HL-60 (cell line): Measurements from ENCODE around the gene WWOX.

Experiments
- DNase-seq, 2 experiments: peaks; one replicate each; pipeline ENCODE4 v3.0.0-alpha.2; 2010 to 2020; ENCODE audit warnings: low read depth in 1 of 2, low spot score in 1 of 2
- H3K27ac ChIP-seq: fragments of 250-450 bp; sonication (Bioruptor Pico); replicated peaks from 2 replicates; pipeline ENCODE4 v1.5.1; 2020; ENCODE audit warnings: mild to moderate bottlenecking, moderate library complexity
- H3K27me3 ChIP-seq: fragments of 250-450 bp; sonication (Bioruptor Pico); 2 replicates; pipeline ENCODE4 v1.5.1; 2021; ENCODE audit warnings: mild to moderate bottlenecking, moderate library complexity; ENCODE audit not compliant: insufficient read depth, poor library complexity, severe bottlenecking
- H3K4me3 ChIP-seq: replicated peaks from 2 replicates; pipeline ENCODE4 v1.5.1; 2011; ENCODE audit warnings: mild to moderate bottlenecking, control low read depth, low read length; ENCODE audit not compliant: insufficient read depth
- CTCF ChIP-seq: IDR thresholded peaks from one replicate; pipeline ENCODE4 v1.5.1; 2011; ENCODE audit warnings: low read length, control low read depth, inconsistent platforms; ENCODE audit not compliant: insufficient read depth
- GABPA ChIP-seq: IDR thresholded peaks from 2 replicates; pipeline ENCODE4 v1.6.1; 2012; ENCODE audit warnings: low read depth
- POLR2AphosphoS5 ChIP-seq: IDR thresholded peaks from 2 replicates; pipeline ENCODE4 v1.6.1; 2012; ENCODE audit warnings: low read depth
- REST ChIP-seq: IDR thresholded peaks from 2 replicates; pipeline ENCODE4 v1.6.1; 2012; ENCODE audit warnings: low read depth; ENCODE audit not compliant: insufficient replicate concordance
- SPI1 ChIP-seq: IDR thresholded peaks from 2 replicates; pipeline ENCODE4 v1.6.1; 2012; ENCODE audit warnings: low read depth, mild to moderate bottlenecking, borderline replicate concordance

The WWOX gene

GRCh38 chr16:78434401-78434800 lies 334.9 kb downstream of the WWOX start:
- no peak for DNase-seq
- TF ChIP-seq POLR2AphosphoS5 (no peak), GABPA (no peak), REST (no peak), SPI1 (no peak), CTCF (no peak)
- Histone ChIP-seq H3K4me3 (no peak overlapping the region), H3K27me3 (no peaks in the 10 kb centered on the region), H3K27ac (no peak overlapping the region)

- TF ChIP-seq CTCF: no peak
- DNase-seq: no peak
- Histone ChIP-seq H3K27ac (no peak overlapping the region), H3K27me3 (no peaks in the 10 kb centered on the region), H3K4me3 (no peak overlapping the region)
Measured at GRCh38 chr16:78435260-78435659, 335.8 kb downstream of the WWOX start.

- H3K27me3 ChIP-seq: no peaks in the 10 kb centered on the region
- no peak overlapping the region for H3K27ac ChIP-seq
- no peak for DNase-seq
- TF ChIP-seq CTCF (no peak), POLR2AphosphoS5 (no peak), REST (no peak), GABPA (no peak), SPI1 (no peak)
- no peak overlapping the region for H3K4me3 ChIP-seq
Measured at GRCh38 chr16:78436023-78436422, 336.6 kb downstream of the WWOX start.

GRCh38 chr16:78436846-78437245 lies 337.4 kb downstream of the WWOX start:
- Histone ChIP-seq H3K27ac (no peak overlapping the region), H3K4me3 (no peak overlapping the region), H3K27me3 (no peaks in the 10 kb centered on the region)
- DNase-seq: no peak
- no peak for TF ChIP-seq CTCF
- TF ChIP-seq GABPA: no peak
- TF ChIP-seq POLR2AphosphoS5: no peak
- TF ChIP-seq SPI1: no peak
- no peak for TF ChIP-seq REST
